CD4-positive, alpha-beta T cell (primary cell): Measurements from ENCODE around the gene C3orf49. TPM values are rescaled to one million over a fixed set of nuclear protein-coding genes. Genes with fewer than 3 reads are reported as not detected.

Source experiments
- ATAC-seq: fragments of 200-7000 bp; cut with Tn5 transposase; one replicate; pipeline ENCODE4 v1.10.0; 2022; ENCODE audit warnings: mild to moderate bottlenecking; ENCODE audit not compliant: poor library complexity
- CTCF ChIA-PET: fragments of 350-600 bp; sonication (Branson Sonifier 250); formaldehyde crosslinking; loops from one replicate; lab custom pipeline; 2021; ENCODE audit warnings: antibody characterized with exemption, inconsistent platforms; lab: Charles Lee
- POLR2A ChIA-PET: fragments of 350-600 bp; sonication (Branson Sonifier 250); formaldehyde crosslinking; loops from one replicate; lab custom pipeline; 2021; ENCODE audit warnings: antibody characterized with exemption, inconsistent platforms; lab: Charles Lee
- DNase-seq, 14 experiments: peaks; one replicate each; pipeline ENCODE4 v3.0.0-alpha.2; 2013 to 2020; ENCODE audit warnings: mixed read lengths in 2 of 14
- H3K27ac ChIP-seq, 2 donors: one replicate each; pipeline versions ENCODE4 v1.5.1 to v1.7.0; 2013; ENCODE audit warnings: low read length in 2 of 2, low read depth in 1 of 2, mild to moderate bottlenecking in 1 of 2
- H3K27me3 ChIP-seq, 2 experiments: 1 replicate in 1 of 2; 2 replicates in 1 of 2; pipeline versions ENCODE4 v1.6.1 to v1.7.0; 2013; ENCODE audit warnings: low read length in 2 of 2, control low read depth in 1 of 2, mild to moderate bottlenecking in 1 of 2, moderate library complexity in 1 of 2; ENCODE audit not compliant: insufficient read depth in 2 of 2, control insufficient read depth in 1 of 2
- H3K36me3 ChIP-seq: one replicate; pipeline ENCODE4 v1.6.1; 2013; ENCODE audit warnings: low read length, control low read depth; ENCODE audit not compliant: insufficient read depth
- H3K4me1 ChIP-seq: one replicate; pipeline ENCODE4 v1.6.1; 2013; ENCODE audit warnings: low read length, control low read depth; ENCODE audit not compliant: insufficient read depth
- H3K4me3 ChIP-seq: one replicate; pipeline ENCODE4 v1.5.1; 2013; ENCODE audit warnings: mild to moderate bottlenecking, low read length, moderate library complexity
- H3K9me3 ChIP-seq, 2 experiments: 1 replicate in 1 of 2; 2 replicates in 1 of 2; pipeline versions ENCODE4 v1.6.1 to v1.7.0; 2013; ENCODE audit warnings: low read length in 2 of 2, mild to moderate bottlenecking in 2 of 2, control low read depth in 1 of 2, moderate library complexity in 1 of 2; ENCODE audit not compliant: control insufficient read depth in 1 of 2, insufficient read depth in 1 of 2
- H3K27ac Mint-ChIP-seq: one replicate; pipeline ENCODE4 v1.8.0; 2020; ENCODE audit warnings: mixed read lengths
- H3K27me3 Mint-ChIP-seq: one replicate; pipeline ENCODE4 v1.8.0; 2021; ENCODE audit warnings: mixed read lengths
- H3K36me3 Mint-ChIP-seq: one replicate; pipeline ENCODE4 v1.8.0; 2021; ENCODE audit warnings: low read depth, mixed read lengths
- H3K4me1 Mint-ChIP-seq: one replicate; pipeline ENCODE4 v1.8.0; 2021; ENCODE audit warnings: low read depth, mixed read lengths
- H3K4me3 Mint-ChIP-seq: one replicate; pipeline ENCODE4 v1.8.0; 2020; ENCODE audit warnings: mild to moderate bottlenecking, mixed read lengths
- H3K9me3 Mint-ChIP-seq: one replicate; pipeline ENCODE4 v1.8.0; 2020; ENCODE audit warnings: mixed read lengths
- intact Hi-C, 2 experiments: fragments of 100-400 bp; cut with DNase I in 1 of 2; cut with micrococcal nuclease in 1 of 2; formaldehyde crosslinking; loops; one replicate each; pipeline versions ENCODE4 v1.15.1 to v1.9.0; 2023 to 2025; cut with DNase I, micrococcal nuclease
- total RNA-seq, 174 experiments: library from RNA in 2 of 174; stranded (reverse) in 2 of 174; gene quantifications; one replicate each; pipeline ENCODE4 v1.2.3 and lab custom pipeline; 2021 to 2026
- TF ChIP-seq, protein P1 (sequence below): fragments of 200-600 bp; IDR thresholded peaks from one replicate; pipeline ENCODE4 v1.8.0; 2022; ENCODE audit warnings: antibody characterized with exemption, mild to moderate bottlenecking

C3orf49 gene
- total RNA-seq, 2 experiments from 2014 or later, result not detected

DNA sequence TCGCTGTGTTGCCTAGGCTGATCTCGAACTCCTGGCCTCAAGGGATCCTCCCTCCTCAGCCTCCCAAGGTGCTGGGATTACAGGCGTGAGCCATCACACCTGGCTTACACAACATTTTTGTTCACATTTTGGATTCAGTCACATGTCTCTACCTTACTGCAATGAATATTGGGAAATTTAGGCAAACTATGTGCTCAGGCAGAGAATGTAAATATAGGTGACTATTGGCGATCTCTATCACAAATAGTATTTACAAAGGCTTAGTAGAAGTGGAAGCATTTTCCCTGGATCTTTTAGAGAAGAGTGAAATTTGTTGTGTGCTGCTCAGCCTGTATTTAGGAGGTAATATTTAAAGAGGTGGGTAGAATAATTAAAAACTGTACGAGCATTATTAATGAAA lies 72.4 kb downstream of the C3orf49 start:
- Mint-ChIP-seq H3K4me1 (peaks cover 47% of the 10 kb centered on the region), H3K27ac (no peak overlapping the region), H3K4me3 (no peak overlapping the region), H3K27me3 (no peaks in the 10 kb centered on the region), H3K9me3 (no peaks in the 10 kb centered on the region), H3K36me3 (peaks cover 4% of the 10 kb centered on the region)
- ChIA-PET CTCF (no interaction called here), POLR2A (no interaction called here)
- Histone ChIP-seq H3K27ac (no peak overlapping the region), H3K36me3 (peaks cover 8% of the 10 kb centered on the region), H3K27me3 (no peaks in the 10 kb centered on the region), H3K9me3 (no peaks in the 10 kb centered on the region), H3K4me3 (no peak overlapping the region), H3K4me1 (peaks cover 6% of the 10 kb centered on the region)
- intact Hi-C loops, result no loop called here
- DNase-seq (no peak), ATAC-seq (no peak)
- TF ChIP-seq, protein P1, sequence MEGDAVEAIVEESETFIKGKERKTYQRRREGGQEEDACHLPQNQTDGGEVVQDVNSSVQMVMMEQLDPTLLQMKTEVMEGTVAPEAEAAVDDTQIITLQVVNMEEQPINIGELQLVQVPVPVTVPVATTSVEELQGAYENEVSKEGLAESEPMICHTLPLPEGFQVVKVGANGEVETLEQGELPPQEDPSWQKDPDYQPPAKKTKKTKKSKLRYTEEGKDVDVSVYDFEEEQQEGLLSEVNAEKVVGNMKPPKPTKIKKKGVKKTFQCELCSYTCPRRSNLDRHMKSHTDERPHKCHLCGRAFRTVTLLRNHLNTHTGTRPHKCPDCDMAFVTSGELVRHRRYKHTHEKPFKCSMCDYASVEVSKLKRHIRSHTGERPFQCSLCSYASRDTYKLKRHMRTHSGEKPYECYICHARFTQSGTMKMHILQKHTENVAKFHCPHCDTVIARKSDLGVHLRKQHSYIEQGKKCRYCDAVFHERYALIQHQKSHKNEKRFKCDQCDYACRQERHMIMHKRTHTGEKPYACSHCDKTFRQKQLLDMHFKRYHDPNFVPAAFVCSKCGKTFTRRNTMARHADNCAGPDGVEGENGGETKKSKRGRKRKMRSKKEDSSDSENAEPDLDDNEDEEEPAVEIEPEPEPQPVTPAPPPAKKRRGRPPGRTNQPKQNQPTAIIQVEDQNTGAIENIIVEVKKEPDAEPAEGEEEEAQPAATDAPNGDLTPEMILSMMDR, result no peak

DNA sequence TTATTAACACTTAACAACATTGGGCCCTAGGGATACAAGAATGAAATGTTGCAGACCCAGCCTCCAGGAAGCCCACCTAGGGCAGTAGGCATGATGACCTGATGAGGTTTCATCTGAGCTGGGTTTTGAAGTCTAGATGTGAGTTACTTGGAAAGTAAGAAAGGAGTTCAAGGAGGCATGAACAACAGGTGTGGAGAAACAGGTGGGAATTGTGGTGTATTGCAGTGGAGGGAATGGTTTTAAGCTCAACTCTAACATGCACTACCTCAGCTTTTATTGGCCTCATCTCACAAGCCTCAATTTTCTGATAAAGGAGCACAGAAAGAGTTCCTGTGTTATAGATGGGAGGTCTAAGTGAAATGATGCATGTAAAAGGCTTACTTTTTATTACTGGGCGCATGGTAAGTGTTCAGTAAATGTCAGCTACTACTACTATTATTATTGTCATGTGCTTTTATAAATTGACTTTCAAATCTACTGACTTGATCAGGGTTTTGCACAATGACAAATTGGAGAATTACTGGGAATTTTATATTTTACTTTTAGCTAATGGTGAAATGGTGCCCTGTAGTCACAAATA lies 73.8 kb downstream of the C3orf49 start:
- intact Hi-C loops, result no loop called here

DNA sequence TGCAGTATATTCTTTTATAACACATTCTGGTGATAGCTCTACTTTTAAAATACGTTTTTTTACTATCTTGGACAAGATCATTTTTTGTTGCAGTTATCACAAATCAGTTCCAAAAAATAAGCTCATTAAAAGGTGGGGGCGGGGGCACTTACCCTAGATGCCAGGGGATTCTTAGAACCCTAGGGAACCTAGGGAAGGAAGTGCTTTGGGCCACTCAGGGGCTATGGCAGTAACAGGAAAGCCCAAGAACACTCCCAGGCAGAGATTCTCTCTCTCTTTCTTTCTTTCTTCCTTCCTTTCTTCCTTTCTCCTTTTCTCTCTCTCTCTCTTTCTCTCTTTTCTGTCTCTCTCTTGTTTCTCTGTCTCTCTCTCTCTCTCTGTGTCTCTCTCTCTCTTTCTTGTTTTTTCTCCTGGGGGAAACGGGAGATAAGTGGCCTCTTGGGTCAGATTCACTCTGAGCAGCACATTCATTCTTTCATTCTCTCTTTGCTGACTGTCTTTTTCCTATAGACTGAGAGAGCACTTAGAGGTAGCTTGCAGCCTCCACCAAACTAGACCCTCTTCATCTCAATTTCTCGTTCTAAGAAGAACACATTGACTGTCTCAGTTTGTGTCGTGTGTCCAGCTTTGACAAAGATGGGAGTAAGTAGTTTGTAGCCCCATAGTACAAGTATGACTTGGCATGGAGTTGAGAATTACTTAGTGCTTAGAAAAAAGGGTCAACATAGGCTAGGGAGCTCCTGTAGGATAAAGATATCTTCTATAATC lies 76.5 kb downstream of the C3orf49 start:
- Mint-ChIP-seq H3K27ac (peak overlapping the region; percentile 2), H3K9me3 (no peaks in the 10 kb centered on the region), H3K4me1 (peaks cover 51% of the 10 kb centered on the region), H3K27me3 (no peaks in the 10 kb centered on the region), H3K4me3 (no peak overlapping the region), H3K36me3 (peaks cover 30% of the 10 kb centered on the region)
- H3K9me3 ChIP-seq, result no peaks in the 10 kb centered on the region
- H3K27ac ChIP-seq, result no peak overlapping the region
- H3K4me3 ChIP-seq, result no peak overlapping the region
- H3K36me3 ChIP-seq, result peaks cover 32% of the 10 kb centered on the region
- intact Hi-C loops, result no loop called here
- ChIA-PET POLR2A (interaction anchor here (0.6 kb wide), 1 partner anchor 63 kb away, joined by 3 read pairs; no protein-coding TSS in a partner anchor), CTCF (no interaction called here)
- H3K4me1 ChIP-seq, result peaks cover 6% of the 10 kb centered on the region
- TF ChIP-seq, protein P1, result no peak
- DNase-seq, result no peak
- H3K27me3 ChIP-seq, result no peaks in the 10 kb centered on the region
- ATAC-seq, result no peak

More for the DNA sequence above, 73.8 kb downstream of the C3orf49 start:
- DNase-seq, result no peak
- Mint-ChIP-seq H3K36me3 (peaks cover 10% of the 10 kb centered on the region), H3K27me3 (no peaks in the 10 kb centered on the region), H3K27ac (no peak overlapping the region), H3K4me1 (peaks cover 46% of the 10 kb centered on the region), H3K9me3 (no peaks in the 10 kb centered on the region), H3K4me3 (no peak overlapping the region)
- no peak overlapping the region for H3K4me3 ChIP-seq
- CTCF ChIA-PET, result no interaction called here
- no peaks in the 10 kb centered on the region for H3K9me3 ChIP-seq
- peaks cover 8% of the 10 kb centered on the region for H3K36me3 ChIP-seq
- H3K27me3 ChIP-seq, result no peaks in the 10 kb centered on the region
- H3K4me1 ChIP-seq, result peaks cover 6% of the 10 kb centered on the region
- POLR2A ChIA-PET, result no interaction called here
- TF ChIP-seq, protein P1, result no peak
- H3K27ac ChIP-seq, result no peak overlapping the region
- no peak for ATAC-seq
